GM21515 (cell line): ENCODE results near the gene CD8A.
"Not testable (repeated sequence)": the region's sequence is repeated elsewhere in the genome, so short reads cannot be mapped to it uniquely, and the experiment has no call there.

Source experiments
- ATAC-seq: cut with Tn5 transposase; IDR thresholded peaks from one replicate; pipeline ENCODE4 v1.9.1; 2021; ENCODE audit not compliant: unreplicated experiment

Gene CD8A

GRCh38 chr2:86790676-86791572 is at the start of gene CD8A:
TSS of gene CD8A (minus strand) at chr2:86790913. CDS start at chr2:86790825, 88 bp downstream.
- no peak for ATAC-seq

GRCh38 chr2:86839871-86840548 is 49.3 kb upstream of the CD8A start:
- ATAC-seq, result not testable (repeated sequence)

GRCh38 chr2:86839455-86839854 is 48.7 kb upstream of the CD8A start:
- ATAC-seq, result not testable (repeated sequence)

GRCh38 chr2:86837714-86838113 is 47.0 kb upstream of the CD8A start:
- ATAC-seq, result not testable (repeated sequence)

- not testable (repeated sequence) for ATAC-seq
Observed at GRCh38 chr2:86836915-86837695, 46.4 kb upstream of the CD8A start.

GRCh38 chr2:86835548-86835889 is 44.8 kb upstream of the CD8A start:
- not testable (repeated sequence) for ATAC-seq

GRCh38 chr2:86833315-86833714 is 42.6 kb upstream of the CD8A start:
- ATAC-seq, result no peak

- no peak for ATAC-seq
Observed at GRCh38 chr2:86832334-86833096, 41.8 kb upstream of the CD8A start.

- no peak for ATAC-seq
Observed at GRCh38 chr2:86831537-86831936, 40.8 kb upstream of the CD8A start.

- ATAC-seq, result no peak
Observed at GRCh38 chr2:86826951-86827350, 36.2 kb upstream of the CD8A start.

- ATAC-seq, result no peak
Observed at GRCh38 chr2:86825693-86826381, 35.1 kb upstream of the CD8A start.

GRCh38 chr2:86825036-86825692 is 34.5 kb upstream of the CD8A start:
- ATAC-seq, result no peak

- ATAC-seq, result no peak
Observed at GRCh38 chr2:86822668-86823345, 32.1 kb upstream of the CD8A start.

- ATAC-seq, result no peak
Observed at GRCh38 chr2:86821842-86822241, 31.1 kb upstream of the CD8A start.

- ATAC-seq, result no peak
Observed at GRCh38 chr2:86821306-86821705, 30.6 kb upstream of the CD8A start.

- no peak for ATAC-seq
Observed at GRCh38 chr2:86818957-86819356, 28.2 kb upstream of the CD8A start.

GRCh38 chr2:86818114-86818801 is 27.5 kb upstream of the CD8A start:
- no peak for ATAC-seq

GRCh38 chr2:86815611-86816010 is 24.9 kb upstream of the CD8A start:
- ATAC-seq, result no peak
